NOMO-1 (cell line): ENCODE measurements around the gene CNTNAP5.
"Not testable (repeated sequence)": the region's sequence is repeated elsewhere in the genome, so short reads cannot be mapped to it uniquely, and the experiment has no call there.

Experiments used
- DNase-seq, 2 experiments: peaks; one replicate each; lab custom pipeline; 2025; ENCODE audit not compliant: unreplicated experiment in 2 of 2; lab: John Stamatoyannopoulos, UW

CNTNAP5 gene

GRCh38 chr2:124316881-124317605 lies 292.0 kb downstream of the CNTNAP5 start:
- no peak for DNase-seq

DNA sequence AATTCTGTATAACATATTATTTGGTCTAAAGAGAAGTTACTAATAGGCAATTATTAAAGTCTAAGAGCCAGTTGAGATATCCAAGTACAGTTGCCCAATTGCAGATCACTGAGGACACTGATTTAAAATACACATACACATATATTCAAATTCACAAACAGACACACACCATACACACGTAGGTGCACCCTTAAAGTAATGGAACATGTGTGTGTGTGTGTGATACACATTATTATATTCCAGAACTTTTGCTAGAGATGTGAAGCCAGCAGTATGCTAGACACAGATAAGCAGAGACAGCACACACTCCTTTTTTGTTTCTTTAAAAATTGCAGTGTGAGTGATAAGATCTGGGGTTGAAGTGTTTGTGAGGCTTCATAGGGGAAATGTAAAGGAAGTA lies 292.5 kb downstream of the CNTNAP5 start:
- no peak for DNase-seq

- no peak for DNase-seq
These were observed 293.8 kb downstream of the CNTNAP5 start for GRCh38 chr2:124318913-124319312.

- no peak for DNase-seq
These were observed 294.5 kb downstream of the CNTNAP5 start for GRCh38 chr2:124319577-124319976.

GRCh38 chr2:124320051-124320688 lies 295.1 kb downstream of the CNTNAP5 start:
- no peak for DNase-seq

GRCh38 chr2:124323321-124323720 lies 298.2 kb downstream of the CNTNAP5 start:
- DNase-seq, result no peak

DNA sequence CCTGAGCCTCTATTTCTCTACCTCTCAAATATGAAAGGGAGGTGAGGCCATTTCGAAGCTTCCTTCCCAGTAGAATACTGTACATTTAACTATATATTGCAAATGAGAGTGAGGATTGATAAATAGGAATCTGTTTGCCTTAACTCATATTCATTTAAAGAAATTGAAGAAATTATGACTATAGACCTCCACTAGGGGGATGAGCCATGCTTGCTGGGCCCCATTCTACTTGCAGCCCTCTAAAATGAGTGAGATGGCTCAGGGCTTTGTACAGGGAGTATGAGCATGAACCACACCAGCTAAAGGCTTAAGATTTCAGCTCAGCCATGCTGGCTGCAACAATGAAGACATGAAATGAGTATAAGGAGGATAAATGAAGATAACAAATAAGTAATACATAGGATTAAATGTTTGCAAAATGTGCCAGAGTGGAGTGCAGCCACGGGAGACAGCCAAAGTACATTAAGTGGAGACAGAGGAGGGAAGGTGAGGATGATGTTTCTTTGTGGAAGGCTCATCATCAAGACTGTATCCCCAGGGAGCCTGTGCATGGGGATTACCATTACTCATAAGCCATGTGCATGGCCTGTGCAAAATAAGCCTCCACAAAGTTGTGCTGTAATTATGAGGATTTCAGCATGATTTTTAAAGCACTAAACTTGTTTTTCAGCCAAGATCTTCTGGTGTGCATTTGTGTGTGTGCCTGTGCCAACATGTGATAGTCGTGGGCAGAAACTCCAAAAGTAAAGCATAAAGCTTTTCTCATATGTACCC lies 300.8 kb downstream of the CNTNAP5 start:
- no peak for DNase-seq

DNA sequence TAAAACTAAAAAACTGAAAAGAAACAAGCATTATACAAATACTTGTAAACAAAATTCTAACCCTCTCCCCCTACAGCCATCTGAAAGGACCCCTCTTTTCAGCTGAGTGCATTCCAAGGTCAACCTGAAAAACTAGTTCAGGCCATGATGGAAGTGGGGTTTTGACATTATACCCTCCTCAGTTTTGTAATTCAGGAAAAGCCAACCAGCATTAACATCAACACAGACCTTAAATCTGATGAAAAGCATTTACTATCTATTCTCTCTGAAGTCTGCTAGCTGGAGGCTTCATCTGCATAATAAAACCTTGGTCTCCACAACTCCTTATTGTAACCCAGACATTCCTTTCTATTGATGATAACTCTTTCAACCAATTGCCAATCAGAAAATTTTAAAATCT lies 302.2 kb downstream of the CNTNAP5 start:
- no peak for DNase-seq

GRCh38 chr2:124328397-124328796 lies 303.3 kb downstream of the CNTNAP5 start:
- no peak for DNase-seq

DNA sequence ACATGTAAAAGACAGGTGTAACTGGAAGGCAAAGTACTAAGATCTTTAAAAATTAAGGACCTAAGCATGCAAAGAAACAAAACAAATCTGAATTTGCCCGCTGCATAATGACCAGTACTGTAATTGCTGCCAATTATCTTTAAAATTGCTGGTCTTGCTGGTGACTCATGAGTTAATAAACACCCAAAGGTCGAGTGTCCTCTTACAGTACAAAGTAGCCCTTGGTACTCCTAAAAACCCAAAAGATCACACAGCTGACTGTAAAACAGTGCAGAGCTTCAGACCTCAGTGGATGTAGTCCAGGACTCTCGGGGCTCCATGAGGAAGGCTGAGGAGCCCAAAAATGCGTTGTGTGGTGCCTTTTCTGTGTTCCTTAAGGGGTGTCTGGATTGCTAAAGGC lies 308.7 kb downstream of the CNTNAP5 start:
- DNase-seq, result no peak

DNA sequence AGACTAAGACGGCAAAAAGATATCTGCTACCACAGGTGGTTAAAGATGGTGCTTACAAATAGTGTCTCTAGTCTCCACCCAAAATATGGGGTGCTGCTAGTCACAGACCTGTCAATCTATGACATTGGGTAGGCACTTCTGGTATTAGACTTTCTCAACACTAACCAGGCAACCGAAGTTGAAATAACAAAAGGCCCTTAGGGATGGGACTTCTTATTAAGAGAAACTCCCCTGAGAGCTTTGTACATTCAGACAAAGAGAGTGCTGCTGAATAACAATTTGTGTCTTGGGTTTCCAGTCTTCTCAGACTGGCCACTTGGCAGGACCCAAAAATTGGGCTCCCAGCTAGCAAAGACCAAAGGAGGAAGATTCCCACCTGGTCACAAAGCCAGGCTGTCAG lies 310.0 kb downstream of the CNTNAP5 start:
- no peak for DNase-seq

GRCh38 chr2:124339709-124340108 lies 314.6 kb downstream of the CNTNAP5 start:
- no peak for DNase-seq

DNA sequence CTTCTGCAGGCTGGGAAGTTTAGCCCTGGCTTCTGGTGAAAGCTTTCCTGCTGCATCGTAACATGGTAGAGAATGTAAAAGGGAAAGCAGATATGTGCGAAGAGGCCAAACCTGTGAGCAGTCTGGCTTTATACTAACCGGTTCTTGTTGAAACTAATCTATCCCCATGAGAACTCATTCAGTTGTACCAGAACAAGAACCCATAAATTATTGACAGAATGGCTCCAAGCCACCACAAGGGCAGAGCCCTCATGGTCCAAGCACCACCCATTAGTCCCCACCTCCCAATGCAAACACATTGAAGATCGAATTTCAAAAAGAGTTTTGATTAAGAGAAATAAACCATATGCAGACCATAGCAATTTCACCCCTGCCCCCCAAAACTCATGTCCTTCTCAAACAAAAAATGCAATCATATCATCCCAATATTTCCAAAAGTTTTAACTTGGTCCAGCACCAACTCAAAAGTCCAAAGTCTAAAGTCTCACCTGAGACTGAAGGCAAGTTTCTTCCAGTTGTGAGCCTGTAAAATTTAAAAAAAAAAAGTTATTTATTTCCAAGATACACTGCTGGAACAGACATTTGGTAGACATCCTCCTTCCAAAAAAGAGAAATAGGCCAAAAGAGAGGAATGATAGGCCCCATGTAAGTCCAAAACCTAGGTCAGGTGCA lies 318.9 kb downstream of the CNTNAP5 start:
- no peak for DNase-seq

DNA sequence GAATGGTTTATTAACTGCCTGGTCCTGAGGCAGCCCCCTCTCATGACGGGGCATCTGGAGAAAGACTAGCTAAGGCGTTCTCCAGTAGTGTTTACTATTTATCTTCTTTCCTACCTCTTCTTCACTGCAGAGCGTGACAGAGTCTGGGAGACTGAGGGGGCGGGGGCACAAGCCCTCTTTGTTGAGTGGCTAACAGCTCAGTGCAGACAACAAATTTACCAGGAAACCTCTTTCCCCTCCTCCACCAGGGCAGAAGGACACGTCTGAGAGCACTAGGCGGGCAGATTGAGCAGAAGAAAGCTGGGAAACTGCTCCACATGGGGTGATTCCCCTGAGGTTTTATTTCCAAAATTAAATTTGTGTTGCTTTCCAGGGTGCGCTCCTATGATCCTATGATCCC lies 322.1 kb downstream of the CNTNAP5 start:
- DNase-seq, result no peak

GRCh38 chr2:124353656-124354055 lies 328.6 kb downstream of the CNTNAP5 start:
- no peak for DNase-seq

DNA sequence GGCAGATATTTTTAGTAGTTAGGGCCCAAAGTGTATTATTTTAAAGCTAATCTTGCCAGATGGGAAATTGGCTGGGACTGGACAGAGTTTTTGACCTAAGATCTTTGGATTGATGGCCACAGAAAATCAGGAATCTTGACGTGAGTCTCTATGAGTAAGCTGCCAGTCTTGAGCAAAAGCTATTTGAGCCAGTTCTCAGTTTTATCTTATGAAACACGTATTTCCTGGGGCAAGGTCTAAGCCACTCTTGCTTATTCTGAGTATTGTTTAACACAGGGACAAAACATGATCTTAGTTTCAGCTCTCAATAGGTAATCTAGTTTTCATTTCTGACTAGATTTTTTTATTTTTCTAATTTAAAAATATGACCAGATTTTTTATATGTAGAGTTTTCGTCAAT lies 329.4 kb downstream of the CNTNAP5 start:
- DNase-seq, result no peak

- not testable (repeated sequence) for DNase-seq
These were observed 336.9 kb downstream of the CNTNAP5 start for GRCh38 chr2:124361966-124362365.

DNA sequence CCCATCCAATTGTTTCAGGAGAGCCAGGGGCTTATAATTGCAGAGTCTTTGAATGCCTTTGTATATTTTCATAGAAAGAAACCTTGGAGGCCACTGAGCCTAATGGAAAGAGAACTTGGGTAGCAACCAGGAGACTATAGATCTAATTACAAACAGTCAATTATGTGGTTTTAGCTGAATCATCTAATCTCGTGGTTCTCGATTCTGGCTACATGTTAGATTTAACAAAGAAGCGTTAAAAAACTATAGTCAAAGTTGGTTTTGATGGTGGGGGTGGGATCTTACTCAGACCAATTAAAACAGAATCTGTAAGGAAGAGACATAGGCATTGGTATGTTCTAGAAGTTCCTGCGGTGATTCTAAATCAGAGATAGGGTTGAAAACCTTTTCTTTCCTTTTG lies 344.1 kb downstream of the CNTNAP5 start:
- DNase-seq, result no peak

- DNase-seq, result no peak
These were observed 355.2 kb downstream of the CNTNAP5 start for GRCh38 chr2:124380221-124380749.

- DNase-seq, result no peak
These were observed 357.1 kb downstream of the CNTNAP5 start for GRCh38 chr2:124382067-124382618.

DNA sequence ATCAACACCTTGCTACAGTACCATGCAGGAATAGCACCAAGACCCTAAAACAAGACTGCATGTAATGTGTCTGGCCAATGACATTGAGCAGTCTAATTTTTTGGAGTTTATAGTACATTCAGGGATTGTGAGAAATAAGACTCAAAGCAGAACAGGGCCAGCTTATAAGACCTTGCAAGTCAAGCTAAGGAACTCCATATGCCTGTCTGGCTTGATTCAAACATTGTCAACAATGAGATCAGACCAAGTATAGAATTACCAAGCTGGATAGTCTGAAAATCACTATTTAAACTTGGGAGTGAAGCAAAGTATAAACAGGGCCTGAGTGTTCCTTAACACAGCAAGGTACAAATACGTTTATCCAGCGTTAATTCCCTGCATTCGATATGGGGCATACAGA lies 370.9 kb downstream of the CNTNAP5 start:
- no peak for DNase-seq
